ENCODE results near the gene FGFR3.
A peak's percentile ranks its signal among the peaks of the same experiment; 100 is the strongest.
"Not testable (repeated sequence)": the region's sequence is repeated elsewhere in the genome, so short reads cannot be mapped to it uniquely, and the experiment has no call there.

FGFR3 gene

DNA sequence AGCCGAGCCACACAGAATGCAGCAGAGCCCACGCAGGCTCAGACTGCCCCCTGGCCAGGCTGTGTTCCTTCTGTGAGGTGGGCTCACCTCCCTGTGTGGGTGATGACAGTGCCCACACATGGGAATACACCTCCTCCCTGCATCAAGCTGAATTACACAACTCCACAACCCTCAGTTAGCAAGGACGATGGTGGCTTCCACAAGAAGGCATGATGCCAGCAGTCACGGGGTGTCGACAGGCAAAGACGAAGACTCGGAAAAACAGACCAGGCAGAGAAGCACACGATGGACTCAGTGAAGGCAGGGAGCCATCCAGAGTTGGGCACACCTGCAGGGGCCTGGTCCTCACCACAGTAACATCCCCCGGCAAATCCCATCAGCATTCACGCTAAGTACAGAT lies 50.8 kb downstream of the FGFR3 start:
- DNase-seq = no peak

DNA sequence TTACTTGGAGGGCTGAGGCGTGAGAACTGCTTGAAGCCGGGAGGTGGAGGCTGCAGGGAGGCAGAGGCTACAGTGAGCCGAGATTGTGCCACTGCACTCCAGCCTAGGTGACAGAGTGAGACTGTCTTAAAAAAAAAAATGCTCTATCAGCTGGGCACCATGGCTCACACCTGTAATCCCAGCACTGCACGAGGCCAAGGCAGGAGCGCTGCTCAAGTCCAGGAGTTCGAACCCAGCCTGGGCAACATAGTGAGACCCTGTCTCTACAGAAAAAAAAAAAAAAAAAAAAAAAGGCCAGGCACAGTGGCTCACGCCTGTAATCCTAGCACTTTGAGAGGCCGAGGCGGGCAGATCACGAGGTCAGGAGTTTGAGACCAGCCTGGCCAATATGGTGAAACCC lies 51.5 kb downstream of the FGFR3 start:
- DNase-seq = not testable (repeated sequence)

DNA sequence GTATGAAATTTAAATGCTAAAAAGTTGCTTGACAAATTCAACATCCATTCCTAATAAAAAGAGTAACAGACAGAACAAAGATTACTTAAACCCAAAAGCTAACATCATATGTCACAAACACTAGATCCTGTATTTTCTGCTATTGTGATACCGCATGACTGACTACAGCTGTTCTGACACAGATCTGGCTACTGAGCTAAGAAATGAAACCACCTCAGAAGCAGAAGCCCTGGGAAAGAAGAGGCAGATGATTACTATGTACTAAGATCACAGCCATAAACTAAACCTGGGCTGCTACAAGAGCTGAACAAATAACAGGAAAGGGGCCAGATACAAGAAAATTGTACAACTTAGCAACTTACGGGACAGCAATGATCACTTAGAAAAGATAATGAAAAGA lies 53.5 kb downstream of the FGFR3 start:
- DNase-seq = no peak

DNA sequence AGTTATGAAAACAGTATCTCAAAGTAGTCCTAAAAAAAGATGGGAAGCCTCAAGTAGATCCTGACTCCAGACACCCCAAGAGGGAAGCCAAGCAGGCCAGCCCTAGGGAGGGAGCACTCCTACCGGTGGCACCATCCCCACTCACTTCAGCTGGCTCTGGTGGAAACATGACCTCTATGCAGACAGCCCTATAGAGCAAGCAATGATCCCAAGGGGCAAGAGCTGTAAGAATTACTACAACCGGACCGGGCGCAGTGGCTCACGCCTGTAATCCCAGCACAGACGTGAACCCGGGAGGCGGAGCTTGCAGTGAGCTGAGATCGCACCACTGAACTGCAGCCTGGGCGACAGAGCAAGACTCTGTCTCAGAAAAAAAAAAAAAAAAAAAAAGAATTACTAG lies 57.2 kb downstream of the FGFR3 start:
- DNase-seq = no peak

DNA sequence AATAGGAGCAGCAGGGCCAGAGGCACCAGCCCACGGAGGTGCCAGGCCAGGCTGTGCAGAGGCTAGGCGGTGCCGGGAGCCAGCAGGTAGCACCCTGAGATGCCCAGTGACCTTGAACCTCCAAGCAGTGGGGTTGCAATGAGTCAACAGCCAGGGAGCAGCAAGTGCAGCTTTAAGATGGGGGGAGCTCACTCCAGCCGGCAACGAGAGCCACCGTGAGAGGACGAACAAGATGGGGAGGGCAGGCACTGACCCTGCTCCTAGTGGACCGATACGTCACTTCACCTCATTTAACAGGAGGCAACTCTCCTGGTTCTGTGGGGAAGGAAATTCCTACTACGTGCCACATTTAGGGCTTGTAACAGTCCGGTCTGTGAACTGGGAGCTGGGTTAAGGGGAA lies 58.1 kb downstream of the FGFR3 start:
- no peak for DNase-seq

DNA sequence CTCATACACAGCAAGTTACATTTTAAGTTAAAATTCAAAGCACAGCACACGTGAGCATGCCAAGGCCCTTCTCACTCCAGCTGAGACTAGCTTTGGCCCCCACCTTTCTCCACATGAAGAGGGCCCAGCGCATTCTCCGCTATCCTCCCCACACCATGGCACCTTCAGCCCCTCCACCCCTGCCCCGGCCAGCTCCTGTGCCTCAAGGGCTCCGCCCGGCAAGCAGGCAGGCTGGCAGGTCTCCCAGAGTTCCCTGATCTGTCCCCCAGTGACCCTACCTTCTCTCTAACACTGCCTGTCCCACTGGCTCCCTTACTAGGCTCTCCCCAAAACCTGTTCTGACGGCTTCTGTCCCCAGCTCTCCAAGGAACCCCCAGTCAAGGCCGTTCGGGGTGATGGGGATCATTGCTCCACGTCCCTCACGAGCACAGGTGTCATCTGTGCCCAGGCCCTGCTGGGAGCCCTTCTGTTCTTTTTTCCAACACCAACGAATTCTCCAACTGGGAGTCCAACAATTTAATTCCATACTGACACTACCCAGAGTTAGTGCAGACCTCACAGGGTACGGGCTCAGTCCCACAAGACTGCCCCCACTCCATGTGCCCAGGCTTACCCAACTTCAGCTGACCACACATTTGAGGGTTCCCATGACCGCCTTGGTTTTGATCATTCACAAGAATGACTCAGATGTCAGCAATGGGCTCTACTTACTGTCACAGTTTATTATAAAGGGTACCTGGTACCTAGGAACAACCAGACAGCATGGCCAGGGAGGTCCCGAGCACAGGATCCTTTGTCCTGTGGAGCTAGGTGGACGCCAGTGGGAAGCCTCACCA lies 58.7 kb downstream of the FGFR3 start:
- DNase-seq = peak; percentile 7 to 51

DNA sequence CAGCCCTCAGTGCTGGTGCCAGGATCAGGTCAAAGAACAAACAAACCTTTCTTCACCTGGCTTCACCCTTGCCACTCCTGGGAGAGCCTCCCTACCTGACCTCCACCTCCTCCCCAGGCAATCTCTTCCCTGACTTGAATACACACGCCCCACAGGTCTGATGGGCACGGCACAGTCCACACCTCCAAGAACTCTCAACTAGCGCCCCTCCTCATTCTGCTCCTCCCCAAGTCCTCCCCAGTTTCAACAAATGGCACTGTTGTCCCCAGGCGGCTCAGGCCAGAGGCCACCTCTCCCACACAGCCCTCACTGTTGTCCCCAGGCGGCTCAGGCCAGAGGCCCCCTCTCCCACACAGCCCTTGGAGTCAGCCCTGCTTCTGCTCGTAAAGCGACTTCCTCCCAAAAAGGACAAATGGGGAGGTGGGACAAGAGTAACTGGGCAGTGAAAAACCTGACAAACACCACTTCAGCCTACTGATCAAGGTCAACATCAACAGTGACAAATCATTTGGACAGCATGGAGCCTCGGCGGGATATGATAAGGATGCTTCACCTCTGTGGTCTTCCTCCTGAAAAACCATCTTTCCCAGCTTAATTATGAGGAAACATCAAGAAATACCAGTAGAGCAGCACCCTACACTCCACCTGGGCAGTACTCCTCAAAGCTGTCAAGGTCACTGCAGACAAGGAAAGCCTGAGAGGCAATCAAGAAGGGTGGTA lies 60.0 kb downstream of the FGFR3 start:
- DNase-seq = no peak

DNA sequence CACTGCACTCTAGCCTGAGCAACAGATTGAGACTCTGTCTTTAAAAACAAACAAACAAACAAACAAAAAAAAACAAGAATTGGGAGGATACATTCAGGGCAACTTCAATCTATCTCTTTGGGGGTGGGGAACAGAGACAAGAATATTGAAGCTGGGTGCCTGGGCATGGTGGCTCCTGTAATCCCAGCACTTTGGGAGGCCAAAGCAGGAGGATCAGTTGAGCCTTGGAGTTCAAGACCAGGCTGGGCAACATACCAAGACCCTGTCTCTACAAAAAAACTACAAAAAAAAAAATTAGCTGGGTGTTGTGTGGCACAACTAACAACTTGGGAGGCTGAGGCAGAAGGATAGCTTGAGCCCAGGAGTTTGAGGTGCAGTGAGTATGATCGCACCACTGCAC lies 61.7 kb downstream of the FGFR3 start:
- no peak for DNase-seq

DNA sequence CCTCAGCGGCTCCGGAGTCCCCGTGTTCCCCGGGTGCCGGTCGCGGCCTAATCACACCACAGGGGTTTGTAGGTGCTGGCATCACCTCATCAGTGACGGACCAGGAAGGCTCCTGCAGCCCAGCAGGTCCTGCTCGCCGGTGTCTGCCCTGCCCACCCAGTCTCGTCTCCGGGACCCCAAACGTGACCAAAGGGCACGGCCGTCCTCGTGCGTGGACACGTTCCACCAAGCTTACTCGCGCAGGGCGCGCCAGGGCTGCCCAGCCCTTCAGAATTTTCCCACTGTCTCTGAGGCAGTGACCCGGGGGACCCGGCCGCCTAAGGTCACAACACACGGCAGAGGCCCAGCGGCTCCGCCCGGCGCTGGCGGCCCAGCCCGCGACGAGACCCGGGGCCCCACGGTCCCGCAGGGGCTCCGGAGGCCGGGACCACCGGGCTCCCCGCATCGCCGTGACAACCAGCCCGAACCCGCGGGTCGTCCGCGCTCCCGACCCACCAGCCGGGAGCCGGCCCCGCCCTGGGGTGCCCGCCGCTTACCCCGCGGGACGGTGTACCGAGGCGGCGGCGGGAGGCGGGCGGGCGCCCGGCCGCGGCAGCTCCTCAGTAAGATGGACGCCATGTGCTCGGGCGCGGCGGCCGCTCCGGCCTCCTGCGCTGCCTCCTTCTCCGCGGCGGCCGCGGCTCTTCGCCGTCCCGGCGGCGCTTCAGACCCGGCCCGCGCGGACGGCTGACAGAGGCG lies 62.4 kb downstream of the FGFR3 start:
- no peak for DNase-seq

DNA sequence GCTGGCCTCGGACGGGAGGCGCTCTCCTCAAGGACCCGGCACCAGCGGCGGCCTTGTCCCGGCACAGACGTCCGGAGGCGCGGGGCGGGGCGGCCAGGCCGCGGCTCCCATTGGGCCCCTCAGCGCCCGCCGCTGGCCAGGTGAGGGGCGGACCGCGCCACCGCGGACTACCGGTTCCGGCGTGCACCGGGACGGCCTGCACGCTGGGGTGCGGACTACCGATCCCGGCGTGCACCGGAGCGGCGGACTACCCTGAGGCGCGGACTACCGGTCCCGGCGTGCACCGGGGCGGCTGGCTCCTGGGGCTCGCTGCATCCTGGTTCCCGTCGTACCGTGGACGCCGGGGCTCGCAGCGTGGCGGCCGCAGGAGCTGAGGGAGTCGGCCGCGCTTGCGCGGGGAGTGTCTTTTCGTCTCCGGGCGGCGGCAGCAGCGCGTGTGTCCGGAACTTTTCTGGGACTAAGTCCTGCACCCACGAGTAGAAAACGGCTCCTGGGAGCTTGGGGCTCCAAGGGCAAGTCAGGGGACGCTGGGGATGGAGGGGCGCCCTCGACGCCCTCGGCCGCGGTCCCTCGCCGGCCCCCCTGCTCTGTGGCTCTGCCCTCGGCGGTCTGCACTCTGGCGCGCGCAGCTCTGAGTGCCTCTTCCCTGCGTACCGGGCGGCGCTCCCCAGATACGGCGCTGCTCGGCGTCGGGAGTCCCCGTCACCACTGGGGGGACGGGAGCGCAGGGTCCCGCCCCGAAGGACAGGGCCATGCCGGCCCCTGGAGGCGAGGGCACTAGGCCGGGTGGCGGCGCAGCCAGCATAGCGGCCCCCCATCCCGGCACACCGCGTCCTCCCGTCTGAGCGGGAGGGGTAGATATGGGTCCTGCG lies 63.2 kb downstream of the FGFR3 start, which contains the start of gene LETM1:
Gene LETM1, minus strand, starts transcription at position 86 of the 872 bp plus-strand sequence. CDS start 206 bp downstream, outside the sequence.
- DNase-seq = peak; percentile 94 to 97

DNA sequence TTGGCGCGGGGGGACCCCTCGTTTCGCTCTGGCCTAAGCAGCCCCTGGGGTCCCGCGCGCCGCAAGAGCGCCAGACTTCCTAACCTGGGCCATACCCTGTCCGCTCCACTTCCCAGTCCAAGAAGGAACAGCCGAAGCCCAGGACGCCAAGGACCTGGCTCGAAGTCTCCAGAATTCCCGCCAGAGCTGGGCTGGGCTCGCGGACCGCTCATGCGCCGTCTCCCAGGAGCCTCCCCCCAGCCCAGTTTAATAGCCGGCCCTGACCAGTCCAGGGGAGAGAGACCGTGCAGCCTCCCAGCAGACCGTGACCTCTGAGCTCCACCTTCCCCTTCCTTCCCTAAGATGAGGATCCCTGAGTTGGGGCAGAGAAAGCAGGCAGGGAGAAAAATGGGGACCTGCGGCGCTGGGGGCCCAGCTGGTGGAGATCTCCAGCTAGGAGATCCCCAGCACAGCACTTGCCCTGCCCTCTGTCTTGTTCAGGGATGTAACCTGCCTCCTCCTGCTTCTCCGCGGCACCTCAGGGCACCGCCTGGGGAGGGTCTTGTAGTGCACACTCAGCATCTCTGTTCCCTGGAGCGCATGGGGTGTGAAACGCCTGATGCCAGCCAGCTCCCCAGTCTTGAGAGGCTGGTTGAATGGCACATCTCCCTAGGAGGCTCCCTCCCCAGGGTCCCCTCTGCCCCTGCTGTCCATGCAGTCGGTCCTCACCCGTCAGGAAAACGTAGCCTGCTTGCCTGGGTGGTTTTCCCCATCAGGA lies 64.0 kb downstream of the FGFR3 start:
- no peak for DNase-seq

DNA sequence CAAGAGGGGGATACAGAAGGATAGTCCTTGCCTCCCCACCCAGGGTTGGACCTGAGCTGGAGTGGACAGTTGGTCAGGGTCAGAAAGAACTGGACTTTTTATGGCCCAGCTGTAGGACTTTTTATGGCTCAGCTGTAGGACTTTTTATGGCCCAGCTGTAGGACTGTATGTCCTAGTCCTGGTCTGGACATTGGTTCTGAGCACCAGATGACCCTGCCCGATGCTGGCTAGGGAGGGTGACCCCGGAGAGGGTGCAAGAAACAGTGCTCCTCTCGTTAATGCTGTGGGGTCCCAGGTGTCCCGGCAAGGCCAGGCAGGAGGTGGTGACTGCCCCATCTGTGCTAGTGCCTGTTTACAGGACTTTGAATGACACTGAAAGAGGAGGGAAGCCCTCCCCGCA lies 64.8 kb downstream of the FGFR3 start:
- no peak for DNase-seq
